HEK293T (cell line): ENCODE data around the gene SLC2A5.

Source experiments
- CTCF ChIA-PET: fragments of 350-600 bp; formaldehyde crosslinking; extraction: SDS; loops from one replicate; lab custom pipeline; 2021; ENCODE audit warnings: antibody characterized with exemption, inconsistent platforms; lab: Yijun Ruan, JAX
- POLR2A ChIA-PET: fragments of 350-600 bp; formaldehyde crosslinking; extraction: SDS; loops from one replicate; lab custom pipeline; 2020; ENCODE audit warnings: antibody characterized with exemption, inconsistent platforms; lab: Yijun Ruan, JAX
- DNase-seq: peaks from one replicate; pipeline ENCODE4 v3.0.0; 2012; ENCODE audit warnings: mixed read lengths; ENCODE audit errors: extremely low spot score
- ARNT ChIP-seq: fragments of 450-650 bp; IDR thresholded peaks from 2 replicates; pipeline ENCODE4 v1.6.1; 2017; ENCODE audit warnings: mild to moderate bottlenecking
- BHLHE40 ChIP-seq: fragments of 450-650 bp; IDR thresholded peaks from 2 replicates; pipeline ENCODE4 v1.6.1; 2016; ENCODE audit warnings: mild to moderate bottlenecking, moderate library complexity, borderline replicate concordance
- CTBP1 ChIP-seq: fragments of 450-650 bp; IDR thresholded peaks from 2 replicates; pipeline ENCODE4 v1.6.1; 2016; ENCODE audit warnings: borderline replicate concordance
- ELF4 ChIP-seq: fragments of 450-650 bp; IDR thresholded peaks from 2 replicates; pipeline ENCODE4 v1.6.1; 2017; ENCODE audit warnings: antibody characterized with exemption
- FOXA1 ChIP-seq: fragments of 450-650 bp; IDR thresholded peaks from 2 replicates; pipeline ENCODE4 v1.6.1; 2016; ENCODE audit warnings: mild to moderate bottlenecking
- FOXK2 ChIP-seq: fragments of 450-650 bp; IDR thresholded peaks from 2 replicates; pipeline ENCODE4 v1.6.1; 2016; ENCODE audit warnings: mild to moderate bottlenecking
- FOXM1 ChIP-seq: fragments of 450-650 bp; IDR thresholded peaks from 2 replicates; pipeline ENCODE4 v1.6.1; 2017; ENCODE audit warnings: mild to moderate bottlenecking, borderline replicate concordance
- HDGF ChIP-seq: fragments of 450-650 bp; IDR thresholded peaks from 2 replicates; pipeline ENCODE4 v1.6.1; 2017; ENCODE audit warnings: antibody characterized with exemption, borderline replicate concordance
- L3MBTL2 ChIP-seq: fragments of 450-650 bp; conservative IDR thresholded peaks from 2 replicates; pipeline ENCODE4 v1.6.1; 2016; ENCODE audit warnings: mild to moderate bottlenecking
- LEF1 ChIP-seq: fragments of 450-650 bp; IDR thresholded peaks from 2 replicates; pipeline ENCODE4 v1.6.1; 2017; ENCODE audit warnings: mild to moderate bottlenecking, borderline replicate concordance
- NFRKB ChIP-seq: fragments of 450-650 bp; IDR thresholded peaks from 2 replicates; pipeline ENCODE4 v1.6.1; 2016; ENCODE audit warnings: mild to moderate bottlenecking, moderate library complexity
- SP1 ChIP-seq: fragments of 450-650 bp; IDR thresholded peaks from 2 replicates; pipeline ENCODE4 v1.6.1; 2017
- SUZ12 ChIP-seq: fragments of 450-650 bp; IDR thresholded peaks from 2 replicates; pipeline ENCODE4 v1.6.1; 2016; ENCODE audit warnings: mild to moderate bottlenecking
- TARDBP ChIP-seq: fragments of 450-650 bp; IDR thresholded peaks from 2 replicates; pipeline ENCODE4 v1.6.1; 2016
- ZNF384 ChIP-seq: fragments of 450-650 bp; IDR thresholded peaks from 2 replicates; pipeline ENCODE4 v1.6.1; 2016
- TF ChIP-seq, protein P1 (sequence below): fragments of 450-650 bp; IDR thresholded peaks from 2 replicates; pipeline ENCODE4 v1.6.1; 2016

Gene SLC2A5

DNA sequence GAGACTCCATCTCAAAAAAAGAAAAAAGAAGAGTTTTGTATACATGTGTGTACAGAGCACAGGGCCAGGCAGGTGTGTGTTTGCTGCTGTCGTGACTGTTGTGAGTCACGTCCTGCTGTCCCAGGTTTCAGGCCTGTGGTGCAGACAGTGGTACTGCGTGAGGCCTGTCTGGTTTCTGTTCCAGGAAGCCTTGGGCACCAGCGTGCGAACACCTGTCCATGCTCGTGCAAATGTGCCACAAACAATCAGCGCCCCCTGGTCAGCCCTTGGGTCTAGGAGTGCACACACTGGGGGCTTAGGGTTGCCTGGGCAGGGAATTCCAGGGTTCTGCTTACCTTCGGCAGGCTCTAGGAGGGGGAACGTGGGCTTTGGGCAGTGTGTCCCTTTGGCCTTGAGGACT is 42.5 kb upstream of the SLC2A5 start:
- CTCF ChIA-PET: no interaction called here

DNA sequence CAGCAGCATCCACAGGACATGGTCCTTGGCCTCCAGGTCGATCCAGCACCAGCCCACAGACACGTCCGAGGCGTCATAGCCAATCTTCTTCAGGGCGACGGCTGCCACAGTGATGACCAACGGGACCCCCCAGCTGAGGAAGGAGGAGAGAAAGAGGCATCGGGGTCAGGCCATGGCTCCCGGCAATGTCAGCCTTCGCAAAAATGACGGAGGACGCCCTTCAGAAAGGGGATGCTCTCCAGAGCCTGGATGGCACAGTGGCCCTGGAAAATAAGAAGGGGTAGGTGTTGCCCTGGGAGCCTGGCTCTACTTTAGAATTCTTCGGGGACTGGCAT is 41.9 kb upstream of the SLC2A5 start:
- DNase-seq: no peak
- no peak for TF ChIP-seq FOXM1
- ChIA-PET POLR2A (interaction anchor here (0.8 kb wide), 1 partner anchor 206 kb away, joined by 3 read pairs; no protein-coding TSS in a partner anchor), CTCF (interaction anchor here (1.0 to 1.6 kb wide), 8 partner anchors 10 to 123 kb away, joined by 3 to 7 read pairs (median 4); partner anchors contain the start of genes GPR157 and H6PD)

More for the DNA sequence above, 42.5 kb upstream of the SLC2A5 start:
- no peak for DNase-seq
- POLR2A ChIA-PET: interaction anchor here (1.2 kb wide), 1 partner anchor 9 kb away, joined by 3 read pairs; no protein-coding TSS in a partner anchor
- no peak for TF ChIP-seq HDGF
- TF ChIP-seq ARNT: no peak
- TF ChIP-seq ELF4: no peak
- TF ChIP-seq NFRKB: no peak
- TF ChIP-seq TARDBP: no peak
- no peak for TF ChIP-seq CTBP1
- no peak for TF ChIP-seq FOXA1
- TF ChIP-seq SUZ12: no peak
- no peak for TF ChIP-seq LEF1
- TF ChIP-seq L3MBTL2: no peak
- no peak for TF ChIP-seq ZNF384
- no peak for TF ChIP-seq BHLHE40
- no peak for TF ChIP-seq FOXM1
- TF ChIP-seq SP1: no peak
- no peak for TF ChIP-seq FOXK2
- TF ChIP-seq, protein P1, sequence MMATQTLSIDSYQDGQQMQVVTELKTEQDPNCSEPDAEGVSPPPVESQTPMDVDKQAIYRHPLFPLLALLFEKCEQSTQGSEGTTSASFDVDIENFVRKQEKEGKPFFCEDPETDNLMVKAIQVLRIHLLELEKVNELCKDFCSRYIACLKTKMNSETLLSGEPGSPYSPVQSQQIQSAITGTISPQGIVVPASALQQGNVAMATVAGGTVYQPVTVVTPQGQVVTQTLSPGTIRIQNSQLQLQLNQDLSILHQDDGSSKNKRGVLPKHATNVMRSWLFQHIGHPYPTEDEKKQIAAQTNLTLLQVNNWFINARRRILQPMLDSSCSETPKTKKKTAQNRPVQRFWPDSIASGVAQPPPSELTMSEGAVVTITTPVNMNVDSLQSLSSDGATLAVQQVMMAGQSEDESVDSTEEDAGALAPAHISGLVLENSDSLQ: no peak

- DNase-seq: peak; percentile 83
- POLR2A ChIA-PET: interaction anchor here (0.6 to 0.8 kb wide), 2 partner anchors 86 to 205 kb away, joined by 3 read pairs; no protein-coding TSS in a partner anchor
- CTCF ChIA-PET: interaction anchor here (0.6 to 1.6 kb wide), 10 partner anchors 9 to 165 kb away, joined by 3 to 7 read pairs (median 4); partner anchors contain the start of genes GPR157 and H6PD
- TF ChIP-seq LEF1: no peak
- TF ChIP-seq NFRKB: no peak
- TF ChIP-seq FOXK2: no peak
- TF ChIP-seq ARNT: no peak
- no peak for TF ChIP-seq L3MBTL2
- TF ChIP-seq, protein P1: no peak
- no peak for TF ChIP-seq SP1
- no peak for TF ChIP-seq HDGF
- TF ChIP-seq SUZ12: no peak
- no peak for TF ChIP-seq BHLHE40
- no peak for TF ChIP-seq ELF4
- no peak for TF ChIP-seq CTBP1
- no peak for TF ChIP-seq TARDBP
- TF ChIP-seq ZNF384: no peak
- no peak for TF ChIP-seq FOXM1
- no peak for TF ChIP-seq FOXA1
These were observed 41.4 kb upstream of the SLC2A5 start for GRCh38 chr1:9110669-9111356.

- POLR2A ChIA-PET: no interaction called here
- TF ChIP-seq CTBP1 (no peak), HDGF (no peak), ARNT (no peak), L3MBTL2 (no peak), FOXM1 (no peak), SUZ12 (no peak), NFRKB (no peak), SP1 (no peak), BHLHE40 (no peak), LEF1 (no peak), FOXK2 (no peak), TARDBP (no peak), ELF4 (no peak), ZNF384 (no peak), FOXA1 (no peak)
- TF ChIP-seq, protein P1: no peak
- CTCF ChIA-PET: no interaction called here
- DNase-seq: no peak
These were observed 38.7 kb upstream of the SLC2A5 start for GRCh38 chr1:9108056-9108665.

DNA sequence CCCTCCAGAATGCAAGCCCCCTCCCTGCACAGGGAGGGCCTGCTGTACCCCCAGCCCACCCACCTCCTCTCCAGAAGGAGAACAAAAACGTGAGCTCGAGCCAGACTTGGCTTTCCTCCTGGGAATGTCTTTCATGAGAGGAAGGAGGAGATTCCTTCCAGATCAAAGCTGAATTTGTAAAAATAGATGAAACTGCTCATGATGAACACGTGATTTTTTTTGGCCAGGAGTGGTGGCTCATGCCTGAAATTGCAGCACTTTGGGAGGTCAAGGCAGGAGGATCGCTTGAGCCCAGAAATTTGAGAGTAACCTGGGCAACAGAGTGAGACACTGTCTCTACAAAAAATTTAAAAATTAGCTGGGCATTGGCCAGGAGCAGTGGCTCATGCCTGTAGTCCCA is 37.7 kb upstream of the SLC2A5 start:
- CTCF ChIA-PET: no interaction called here
- TF ChIP-seq FOXA1 (no peak), SUZ12 (no peak), ZNF384 (no peak), TARDBP (no peak), HDGF (no peak)
- POLR2A ChIA-PET: no interaction called here
- no peak for DNase-seq

DNA sequence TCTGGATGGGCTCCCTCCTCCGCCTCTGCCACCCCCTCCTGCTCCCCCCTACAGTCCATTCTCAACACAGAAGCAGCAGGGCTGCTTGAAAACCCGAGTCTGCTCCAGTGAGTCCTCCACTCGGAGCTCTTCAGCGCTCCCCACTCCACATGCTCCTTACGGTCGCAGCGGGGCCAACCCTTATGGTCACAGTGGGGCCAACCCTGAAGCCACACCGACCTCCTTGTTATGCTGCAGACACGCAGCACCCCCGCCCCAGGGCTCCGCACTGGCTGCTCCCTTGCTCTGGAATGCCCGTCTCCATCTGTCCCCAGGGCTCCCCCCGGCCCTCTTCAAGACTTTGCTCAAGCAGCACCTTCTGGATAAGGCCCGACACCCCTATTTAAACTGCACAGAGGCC is 36.9 kb upstream of the SLC2A5 start:
- ChIA-PET CTCF (no interaction called here), POLR2A (no interaction called here)
- no peak for TF ChIP-seq FOXK2
- no peak for TF ChIP-seq HDGF
- DNase-seq: no peak
